Fibroblast of the aortic adventitia (primary cell): Measurements from ENCODE around the gene MAGEB2. TPM values are rescaled to one million over a fixed set of nuclear protein-coding genes. Genes with fewer than 3 reads are reported as not detected.

ENCODE experiments used
- DNase-seq: peaks from one replicate; pipeline ENCODE4 v3.0.0-alpha.2; 2010; ENCODE audit warnings: low read depth
- H3K4me3 ChIP-seq: 2 replicates; pipeline ENCODE4 v1.5.1; 2011; ENCODE audit warnings: low read depth, mild to moderate bottlenecking, control low read depth, low read length, moderate library complexity
- CTCF ChIP-seq: IDR thresholded peaks from 2 replicates; pipeline ENCODE4 v1.5.1; 2011; ENCODE audit warnings: mild to moderate bottlenecking, low read length, control low read depth, inconsistent platforms; ENCODE audit not compliant: insufficient read depth
- total RNA-seq: library from RNA; depleted of rRNA; stranded (reverse); fragments of >200 nt; gene quantifications from 2 replicates; pipeline ENCODE4 v1.2.3, GENCODE V29; 2012; ENCODE audit warnings: low replicate concordance

The MAGEB2 gene
- total RNA-seq, 1 donor: not detected

DNA sequence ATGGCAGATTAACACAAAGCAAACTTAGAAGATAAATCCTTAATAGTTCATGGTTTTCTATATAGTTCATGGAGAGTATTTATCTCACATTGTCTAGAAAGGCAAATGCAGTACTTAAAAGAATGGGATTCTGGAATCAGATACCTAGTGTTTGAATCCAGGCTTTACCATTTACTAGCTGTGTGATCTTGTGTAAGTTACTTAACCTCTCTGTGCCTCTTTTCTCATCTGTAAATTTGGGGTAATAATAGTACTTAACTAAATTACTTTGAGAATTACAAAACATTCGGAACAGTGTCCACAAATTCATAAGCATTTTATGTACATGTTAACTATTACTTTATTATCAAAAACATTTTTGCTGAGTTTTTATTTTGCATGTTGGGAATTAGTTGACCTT lies 47.4 kb downstream of the MAGEB2 start:
- no peak for TF ChIP-seq CTCF
- no peak overlapping the region for H3K4me3 ChIP-seq
- no peak for DNase-seq

Other genes with a start within 250 kb of the MAGEB2 start
- gene MAGEB3, start 15.1 kb downstream of the MAGEB2 start, total RNA-seq: not detected in 2 replicates
- not detected in 2 replicates for gene MAGEB4, start 26.4 kb downstream of the MAGEB2 start, total RNA-seq
- gene MAGEB1, start 31.6 kb downstream of the MAGEB2 start, total RNA-seq: not detected in 2 replicates
- gene NR0B1, start 93.8 kb downstream of the MAGEB2 start, total RNA-seq: 0.90 and 1.7 TPM in 2 replicates